ENCODE data around the gene ZDHHC20. TPM values are rescaled to one million over a fixed set of nuclear protein-coding genes. Genes with fewer than 3 reads are reported as not detected.
A peak's percentile ranks its signal among the peaks of the same experiment; 100 is the strongest.

The ZDHHC20 gene
- total and polyA plus RNA-seq, 2 of the 4 experiments (the other 2 are of a cell fraction): 16.1 to 72.4 TPM

- H3K27me3 ChIP-seq (ENCODE audit: control insufficient read depth, insufficient read depth, low read length): no peaks in the 10 kb centered on the region
- H3K18ac ChIP-seq (ENCODE audit: low read depth, low read length): no peak overlapping the region
- H2BK15ac ChIP-seq (ENCODE audit: low read depth, low read length): no peak overlapping the region
- no peak overlapping the region for H3K23ac ChIP-seq (ENCODE audit: low read depth, low read length)
- ATAC-seq (ENCODE audit: low read depth): peak; percentile 77
- WGBS, 2 experiments (ENCODE audit: extremely low coverage in 2 of 2, insufficient read length in 1 of 2): no CpG with 5 or more reads among the region's 3 CpGs
- H2BK120ac ChIP-seq (ENCODE audit: low read depth, low read length): no peak overlapping the region
- no peak overlapping the region for H3K9ac ChIP-seq (ENCODE audit: low read depth, low read length)
- peaks cover 0 to 3% of the 10 kb centered on the region in 2 experiments; a peak in 2 of 4 replicates for H3K79me1 ChIP-seq (ENCODE audit: low read depth in 1 of 2, low read length in 2 of 2)
- no peak overlapping the region for H3K56ac ChIP-seq (ENCODE audit: extremely low read depth, insufficient read depth, low read length)
- no peak overlapping the region for H3K27ac ChIP-seq (ENCODE audit: insufficient read depth, low read length)
- dilution Hi-C loops (cut with HindIII; ENCODE audit: low sequenced_read_pairs, unreplicated experiment) (no loop called here), in situ Hi-C loops (cut with MboI; ENCODE audit: low sequenced_read_pairs) (no loop called here), intact Hi-C loops (cut with micrococcal nuclease) (loop anchor here (5.0 kb wide), 1 partner anchor 55 kb away; the partner anchor contains the start of gene ZDHHC20)
- BruUV-seq (replicated peaks): no TSS peak
- no peak overlapping the region for H2AK9ac ChIP-seq (replicated peaks; ENCODE audit: low read depth, low read length, poor library complexity)
- no peak overlapping the region for H3K4me3 ChIP-seq (ENCODE audit: insufficient read depth, low read depth, low read length)
- H3K4ac ChIP-seq (ENCODE audit: low read depth, low read length): no peak overlapping the region
- no peaks in the 10 kb centered on the region for H3K4me1 ChIP-seq (ENCODE audit: control insufficient read depth, insufficient read depth, low read length)
- H4K91ac ChIP-seq (ENCODE audit: insufficient read depth, low read depth, low read length): no peak overlapping the region
- H2BK20ac ChIP-seq (ENCODE audit: low read depth, low read length): no peak overlapping the region
- H3K36me3 ChIP-seq (ENCODE audit: control insufficient read depth, insufficient read depth, low read length): peaks cover 3% of the 10 kb centered on the region
- TF ChIP-seq POLR2A (IDR thresholded peaks at IDR 0.05; ENCODE audit: low read depth, low read length): no peak
- peak; percentile 47; the same call in 1 of the 2 replicates for TF ChIP-seq MAFK (IDR thresholded peaks at IDR 0.05; ENCODE audit: low read depth, low read length)
- H3K9me1 ChIP-seq (ENCODE audit: insufficient read depth, low read length): no peaks in the 10 kb centered on the region; the same call in 1 of the 2 replicates
- POLR2A ChIA-PET (ENCODE audit: unreplicated experiment): no interaction called here
- H3K14ac ChIP-seq (replicated peaks; ENCODE audit: low read depth, low read length): no peak overlapping the region
- H2BK5ac ChIP-seq (ENCODE audit: low read depth, low read length, poor library complexity, severe bottlenecking): no peak overlapping the region
- peak; percentile 71 for DNase-seq
- CTCF ChIA-PET: no interaction called here
- H4K8ac ChIP-seq (ENCODE audit: low read depth in 2 of 2, low read length in 2 of 2): no peak overlapping the region
- H4K20me1 ChIP-seq (ENCODE audit: insufficient read depth, low read length): no peaks in the 10 kb centered on the region
- H4K5ac ChIP-seq (ENCODE audit: low read depth, low read length): no peak overlapping the region
- H2AFZ ChIP-seq (replicated peaks; ENCODE audit: low read length, poor library complexity): no peak overlapping the region
- no peaks in the 10 kb centered on the region for H3K9me3 ChIP-seq (ENCODE audit: control insufficient read depth, insufficient read depth, low read length)
- no peak overlapping the region for H3K4me2 ChIP-seq (ENCODE audit: low read depth, low read length)
- H2AK5ac ChIP-seq (ENCODE audit: low read depth, low read length): no peak overlapping the region
These were observed 56.4 kb downstream of the ZDHHC20 start for GRCh38 chr13:21402586-21403307.
